Mesendoderm (in vitro differentiated cells): ENCODE results near the gene GOLGA8O.
"Not testable (repeated sequence)": the region's sequence is repeated elsewhere in the genome, so short reads cannot be mapped to it uniquely, and the experiment has no call there.

Experiments used
- DNase-seq: peaks from one replicate; pipeline ENCODE4 v3.0.0; 2013
- H2AK5ac ChIP-seq: 2 replicates; pipeline ENCODE4 v1.6.1; 2013; ENCODE audit warnings: low read length, inconsistent platforms
- H2BK120ac ChIP-seq: 2 replicates; pipeline ENCODE4 v1.6.1; 2013; ENCODE audit warnings: low read depth, mild to moderate bottlenecking, low read length, moderate library complexity, mixed read lengths
- H2BK15ac ChIP-seq: replicated peaks from 2 replicates; pipeline ENCODE4 v1.6.1; 2013; ENCODE audit warnings: low read depth, mild to moderate bottlenecking, moderate library complexity
- H2BK5ac ChIP-seq: 2 replicates; pipeline ENCODE4 v1.6.1; 2013; ENCODE audit warnings: low read length, inconsistent platforms
- H3K18ac ChIP-seq: 2 replicates; pipeline ENCODE4 v1.6.1; 2013; ENCODE audit warnings: mild to moderate bottlenecking, low read length, mixed read lengths
- H3K23ac ChIP-seq: one replicate; pipeline ENCODE4 v1.6.1; 2013; ENCODE audit warnings: low read length
- H3K27ac ChIP-seq: 2 replicates; pipeline ENCODE4 v1.5.1; 2013; ENCODE audit warnings: low read depth, mild to moderate bottlenecking, inconsistent platforms, low read length, moderate library complexity
- H3K27me3 ChIP-seq: 2 replicates; pipeline ENCODE4 v1.6.1; 2013; ENCODE audit warnings: low read length, control low read depth, mild to moderate bottlenecking, inconsistent platforms; ENCODE audit not compliant: insufficient read depth, poor library complexity
- H3K36me3 ChIP-seq: 2 replicates; pipeline ENCODE4 v1.6.1; 2013; ENCODE audit warnings: low read length, inconsistent platforms; ENCODE audit not compliant: control insufficient read depth, insufficient read depth
- H3K4ac ChIP-seq: one replicate; pipeline ENCODE4 v1.6.1; 2013; ENCODE audit warnings: low read depth, mild to moderate bottlenecking, low read length, moderate library complexity
- H3K4me1 ChIP-seq: 2 replicates; pipeline ENCODE4 v1.6.1; 2013; ENCODE audit warnings: low read depth, low read length, inconsistent platforms; ENCODE audit not compliant: control insufficient read depth
- H3K4me2 ChIP-seq: 2 replicates; pipeline ENCODE4 v1.6.1; 2013; ENCODE audit warnings: low read length
- H3K4me3 ChIP-seq: 2 replicates; pipeline ENCODE4 v1.5.1; 2013; ENCODE audit warnings: mild to moderate bottlenecking, low read length
- H3K56ac ChIP-seq: one replicate; pipeline ENCODE4 v1.6.1; 2013; ENCODE audit warnings: low read length
- H3K79me1 ChIP-seq: 2 replicates; pipeline ENCODE4 v1.6.1; 2013; ENCODE audit warnings: low read length, inconsistent platforms
- H3K79me2 ChIP-seq: 2 replicates; pipeline ENCODE4 v1.6.1; 2013; ENCODE audit warnings: mild to moderate bottlenecking, low read length; ENCODE audit not compliant: control insufficient read depth, insufficient read depth
- H3K9ac ChIP-seq: 2 replicates; pipeline ENCODE4 v1.6.1; 2013; ENCODE audit warnings: low read length, inconsistent platforms
- H4K5ac ChIP-seq: one replicate; pipeline ENCODE4 v1.6.1; 2013; ENCODE audit warnings: low read length
- H4K8ac ChIP-seq: one replicate; pipeline ENCODE4 v1.6.1; 2013; ENCODE audit warnings: low read depth, mild to moderate bottlenecking, control low read depth, low read length, moderate library complexity
- WGBS: extraction: QIAGEN DNeasy Blood & Tissue Kit; methylation state at CpG from one replicate; pipeline ENCODE4 v1.1.7; 2013; ENCODE audit warnings: low lambda C conversion rate, missing lambda C conversion rate; ENCODE audit not compliant: insufficient coverage; ENCODE audit errors: extremely low coverage; 5-methylcytosine and 5-hydroxymethylcytosine counted together

Gene GOLGA8O

DNA sequence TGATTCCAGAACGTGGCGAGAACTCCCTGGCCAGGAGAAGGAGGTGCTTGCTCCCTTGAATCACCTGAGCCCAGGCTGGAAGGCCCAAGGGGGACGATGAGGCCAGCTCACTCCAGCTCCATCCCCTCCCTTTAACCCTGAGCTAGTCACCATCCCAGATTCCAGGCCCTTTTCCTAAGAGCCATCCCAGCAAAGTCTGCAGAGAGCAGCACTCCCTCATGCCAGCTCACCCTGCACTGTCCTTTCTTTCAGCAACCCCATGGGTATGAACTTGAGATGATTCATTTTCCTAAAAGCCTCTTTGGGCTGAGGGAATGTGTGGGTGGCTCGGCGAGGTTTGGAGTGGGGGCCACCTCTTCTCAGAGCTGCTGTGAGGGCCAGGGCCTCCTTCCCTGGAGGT lies 26.2 kb upstream of the GOLGA8O start:
- not testable (repeated sequence) for H3K4me1 ChIP-seq, H2AK5ac ChIP-seq, H3K18ac ChIP-seq, H3K4me2 ChIP-seq, H4K5ac ChIP-seq, DNase-seq, H3K79me2 ChIP-seq, H3K4me3 ChIP-seq, H2BK120ac ChIP-seq, H2BK5ac ChIP-seq, H3K36me3 ChIP-seq, H3K9ac ChIP-seq, H2BK15ac ChIP-seq, H3K4ac ChIP-seq, H3K56ac ChIP-seq, H3K27ac ChIP-seq, H3K27me3 ChIP-seq, H3K79me1 ChIP-seq, H3K23ac ChIP-seq, H4K8ac ChIP-seq
- no CpG with 5 or more reads among the region's 5 CpGs for WGBS

DNA sequence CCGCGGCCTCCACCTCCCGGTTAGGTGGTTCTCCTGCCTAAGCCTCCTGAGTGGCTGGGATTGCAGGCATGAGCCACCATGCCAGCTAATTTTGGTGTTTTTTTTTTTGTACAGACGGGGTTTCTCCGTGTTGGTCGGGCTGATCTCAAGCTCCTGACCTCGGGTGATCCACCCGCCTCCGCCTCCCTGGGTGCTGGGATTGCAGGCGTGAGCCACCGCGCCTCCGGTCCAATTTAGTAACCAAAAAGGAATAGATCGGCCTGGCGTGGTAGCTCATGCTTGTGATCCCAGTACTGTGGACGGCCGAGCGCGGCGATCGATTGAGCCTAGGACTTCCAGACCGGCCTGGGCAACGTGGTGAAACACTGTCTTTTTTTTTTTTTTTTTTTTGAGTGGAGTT lies 12.6 kb upstream of the GOLGA8O start:
- not testable (repeated sequence) for H2BK5ac ChIP-seq, H3K79me2 ChIP-seq, H3K79me1 ChIP-seq, H3K18ac ChIP-seq, H2BK120ac ChIP-seq, H2AK5ac ChIP-seq, H3K4me3 ChIP-seq, H3K4me1 ChIP-seq, H3K56ac ChIP-seq, H3K36me3 ChIP-seq, H3K27me3 ChIP-seq, H3K9ac ChIP-seq, H3K27ac ChIP-seq, H3K23ac ChIP-seq, H4K8ac ChIP-seq, H2BK15ac ChIP-seq, DNase-seq, H3K4me2 ChIP-seq, H3K4ac ChIP-seq, H4K5ac ChIP-seq
- WGBS, result no CpG with 5 or more reads among the region's 23 CpGs

DNA sequence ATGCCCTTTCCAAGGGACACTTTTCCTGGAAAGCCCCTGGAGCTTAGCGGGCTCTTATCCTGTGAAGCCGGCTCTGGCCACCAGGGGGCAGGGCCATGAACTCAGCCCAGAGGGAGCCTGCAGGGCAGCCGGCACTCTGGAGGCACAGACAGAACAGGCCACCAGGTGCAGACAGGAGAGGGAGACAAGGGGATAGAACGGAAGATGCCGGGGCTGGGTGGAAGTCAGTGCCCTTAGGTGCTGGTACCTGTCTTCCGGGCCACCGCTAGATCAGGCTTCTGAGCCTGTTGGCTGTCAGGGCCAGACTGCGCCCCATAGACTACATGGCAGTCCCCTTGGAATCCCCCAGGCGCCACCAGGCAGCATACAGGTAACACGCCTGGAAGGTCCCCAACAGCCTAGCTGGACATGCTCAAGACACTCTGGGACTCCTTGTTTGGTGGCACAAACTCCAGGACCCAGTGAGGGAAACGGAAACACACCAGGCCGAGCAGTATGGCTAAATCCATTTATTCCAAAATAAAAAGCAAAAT lies 14.9 kb downstream of the GOLGA8O start:
- H2BK15ac ChIP-seq, H3K79me2 ChIP-seq, H4K5ac ChIP-seq, H2BK5ac ChIP-seq, H2AK5ac ChIP-seq, H3K4me3 ChIP-seq, H3K27ac ChIP-seq, H3K27me3 ChIP-seq, H4K8ac ChIP-seq, H3K9ac ChIP-seq, DNase-seq, H3K23ac ChIP-seq, H3K36me3 ChIP-seq, H2BK120ac ChIP-seq, H3K18ac ChIP-seq, H3K79me1 ChIP-seq, H3K4me1 ChIP-seq, H3K4ac ChIP-seq, H3K56ac ChIP-seq, H3K4me2 ChIP-seq: not testable (repeated sequence)
- no CpG with 5 or more reads among the region's 12 CpGs for WGBS

DNA sequence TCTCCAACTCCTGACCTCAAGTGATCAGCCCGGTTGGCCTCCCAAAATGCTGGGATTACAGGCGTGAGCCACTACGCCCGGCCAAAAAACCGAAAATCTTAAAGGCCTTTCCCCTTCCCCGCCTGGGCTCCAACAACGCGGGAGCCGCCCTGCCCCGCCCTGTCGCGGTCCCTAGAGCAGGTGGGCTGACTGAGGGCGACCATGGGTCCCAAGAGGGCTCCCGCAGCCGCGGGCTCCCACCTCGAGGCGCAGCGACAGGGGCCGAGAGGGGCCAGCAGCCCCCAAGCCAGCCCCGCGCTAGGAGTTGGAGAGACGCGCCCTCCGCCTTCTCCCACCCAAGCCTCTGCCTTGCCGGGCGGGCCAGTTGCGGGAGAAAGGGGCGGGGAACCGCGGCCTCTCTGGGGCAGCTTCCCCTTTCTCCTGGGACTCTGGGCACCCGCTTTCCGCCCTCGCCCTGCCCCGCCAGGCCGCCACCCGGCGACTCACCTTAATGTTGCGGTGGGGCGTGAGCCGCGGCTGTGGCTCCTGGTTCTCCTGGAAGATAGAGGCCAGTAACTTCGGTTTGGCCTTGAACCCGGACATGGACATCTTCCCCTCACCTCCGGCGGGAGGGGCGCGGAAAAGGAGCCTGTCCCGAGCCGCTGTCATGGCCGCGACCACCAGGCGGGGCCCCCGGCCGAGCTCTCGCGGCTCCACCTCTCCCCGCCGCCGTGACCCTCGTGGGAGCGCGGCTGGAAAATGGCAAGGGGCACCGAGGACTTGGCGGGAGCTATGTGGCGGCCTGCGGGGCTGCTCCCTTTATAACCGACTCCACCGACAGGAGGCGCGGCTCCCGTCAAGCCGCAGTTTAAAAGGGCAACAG lies 21.1 kb downstream of the GOLGA8O start:
- no CpG with 5 or more reads among the region's 73 CpGs for WGBS

DNA sequence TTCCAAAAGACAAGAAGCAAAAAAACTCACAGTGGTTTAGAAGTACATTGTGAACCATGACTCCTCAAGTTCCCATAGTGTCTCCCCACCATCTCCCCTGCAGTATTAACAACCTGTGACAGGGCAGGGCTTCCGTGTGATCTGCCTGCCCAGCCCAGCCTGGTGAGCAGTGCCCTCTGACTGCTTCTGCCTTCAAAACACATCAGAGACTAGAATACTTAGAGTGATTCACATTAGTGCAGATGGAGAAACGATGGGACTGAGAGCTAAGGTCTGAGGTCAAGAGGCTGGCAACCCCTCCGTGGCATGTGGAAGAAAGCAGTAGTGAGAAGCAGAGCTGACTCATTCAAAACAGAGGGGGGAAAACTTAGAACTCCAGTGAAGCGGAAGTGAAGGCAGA lies 27.8 kb downstream of the GOLGA8O start:
- not testable (repeated sequence) for H3K27ac ChIP-seq, H3K79me1 ChIP-seq, DNase-seq, H3K18ac ChIP-seq, H3K36me3 ChIP-seq, H3K9ac ChIP-seq, H2BK120ac ChIP-seq, H3K4me2 ChIP-seq, H4K8ac ChIP-seq, H3K79me2 ChIP-seq, H3K23ac ChIP-seq, H2BK5ac ChIP-seq, H3K4ac ChIP-seq, H3K4me1 ChIP-seq, H4K5ac ChIP-seq, H3K56ac ChIP-seq, H2AK5ac ChIP-seq, H3K27me3 ChIP-seq, H3K4me3 ChIP-seq, H2BK15ac ChIP-seq
- no CpG with 5 or more reads among the region's 4 CpGs for WGBS

More for the DNA sequence above, 21.1 kb downstream of the GOLGA8O start:
- not testable (repeated sequence) for H3K79me1 ChIP-seq, H2BK120ac ChIP-seq, H3K79me2 ChIP-seq, H3K4me3 ChIP-seq, DNase-seq, H3K27ac ChIP-seq, H3K36me3 ChIP-seq, H4K5ac ChIP-seq, H3K9ac ChIP-seq, H4K8ac ChIP-seq, H3K4me1 ChIP-seq, H3K27me3 ChIP-seq, H3K18ac ChIP-seq, H3K4ac ChIP-seq, H2BK5ac ChIP-seq, H2AK5ac ChIP-seq, H3K4me2 ChIP-seq, H2BK15ac ChIP-seq, H3K56ac ChIP-seq, H3K23ac ChIP-seq
